SKM-1 treated with dmso at 0.1 percent for 144 hours (cell line): ENCODE results near the gene SHOX.
"Not testable (repeated sequence)": the region's sequence is repeated elsewhere in the genome, so short reads cannot be mapped to it uniquely, and the experiment has no call there.

Experiments used
- DNase-seq: peaks from one replicate; lab custom pipeline; 2025; ENCODE audit not compliant: unreplicated experiment; lab: John Stamatoyannopoulos, UW

Gene SHOX

GRCh38 chrX:621705-622503 is 8.7 kb upstream of the SHOX start:
- no peak for DNase-seq

GRCh38 chrX:622802-623201 is 7.8 kb upstream of the SHOX start:
- DNase-seq: not testable (repeated sequence)

- peak; percentile 3 for DNase-seq
These were observed 7.4 kb upstream of the SHOX start for GRCh38 chrX:623268-623598.

- DNase-seq: no peak
These were observed 6.8 kb upstream of the SHOX start for GRCh38 chrX:623599-624315.

- no peak for DNase-seq
These were observed 5.4 kb upstream of the SHOX start for GRCh38 chrX:625137-625691.

- not testable (repeated sequence) for DNase-seq
These were observed 4.5 kb upstream of the SHOX start for GRCh38 chrX:626047-626446.

DNA sequence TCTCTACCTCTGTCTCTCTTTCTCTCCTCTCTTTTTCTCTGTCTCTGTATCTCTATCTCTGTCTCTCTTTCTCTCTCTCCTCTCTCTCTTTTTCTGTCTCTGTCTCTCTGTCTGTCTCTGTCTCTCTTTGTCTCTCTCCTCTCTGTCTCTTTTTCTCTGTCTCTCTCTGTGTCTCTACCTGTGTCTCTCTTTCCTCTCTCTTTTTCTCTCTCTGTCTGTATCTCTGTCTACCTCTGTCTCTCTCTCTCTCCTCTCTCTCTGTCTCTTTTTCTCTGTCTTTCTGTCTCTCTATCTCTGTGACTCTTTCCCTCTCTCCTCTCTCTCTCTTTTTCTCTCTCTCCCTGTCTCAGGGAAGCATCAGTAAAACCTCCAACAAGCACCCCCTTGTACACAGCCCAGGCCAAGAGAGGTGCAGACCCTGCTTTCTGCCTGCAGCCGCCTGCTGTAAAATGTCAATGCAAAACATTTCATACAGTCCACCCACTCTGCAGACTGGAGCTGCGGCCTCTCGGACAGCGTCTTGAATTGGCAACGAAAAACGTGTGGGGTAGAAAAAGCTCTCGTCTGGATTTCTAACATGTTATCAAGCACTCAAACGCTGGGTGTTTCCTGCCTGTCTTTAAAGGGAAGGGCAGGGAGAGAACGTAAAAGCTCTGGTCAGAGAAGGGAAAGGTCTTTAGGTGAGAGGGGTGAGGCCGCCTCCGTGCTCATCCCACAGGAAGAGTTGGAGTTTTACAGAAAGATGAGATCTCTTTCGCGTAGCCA is 3.7 kb upstream of the SHOX start:
- no peak for DNase-seq

GRCh38 chrX:627510-627981 is 3.0 kb upstream of the SHOX start:
- DNase-seq: no peak

GRCh38 chrX:627995-628394 is 2.6 kb upstream of the SHOX start:
- no peak for DNase-seq

DNA sequence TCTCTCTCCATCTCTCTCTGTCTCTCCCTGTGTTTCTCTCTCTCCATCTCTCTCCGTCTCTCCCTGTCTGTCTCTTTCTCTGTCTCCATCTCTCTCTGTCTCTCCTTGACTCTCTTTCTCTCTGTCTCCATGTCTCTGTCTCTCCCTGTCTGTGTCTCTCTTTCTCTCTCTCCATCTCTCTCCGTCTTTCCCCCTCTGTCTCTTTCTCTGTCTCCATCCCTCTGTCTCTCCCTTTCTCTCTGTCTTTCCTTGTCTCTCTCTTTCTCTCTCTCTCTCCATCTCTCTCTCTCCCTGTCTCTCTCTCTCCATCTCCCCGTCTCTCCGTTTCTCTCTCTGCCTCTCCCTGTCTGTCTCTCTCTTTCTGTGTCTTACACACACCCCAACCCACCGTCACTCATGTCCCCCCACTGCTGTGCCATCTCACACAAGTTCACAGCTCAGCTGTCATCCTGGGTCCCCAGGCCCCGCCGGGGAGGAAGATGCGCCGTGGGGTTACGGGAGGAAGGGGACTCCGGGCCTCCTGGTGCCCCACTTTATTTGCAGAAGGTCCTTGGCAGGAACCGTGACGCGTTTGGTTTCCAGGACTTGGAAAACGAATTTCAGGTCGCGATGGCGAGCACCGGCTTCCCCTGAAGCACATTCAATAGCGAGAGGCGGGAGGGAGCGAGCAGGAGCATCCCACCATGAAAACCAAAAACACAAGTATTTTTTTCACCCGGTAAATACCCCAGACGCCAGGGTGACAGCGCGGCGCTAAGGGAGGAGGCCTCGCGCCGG is 1.2 kb upstream of the SHOX start:
- DNase-seq: no peak

GRCh38 chrX:630007-630611 is 482 bp upstream of the SHOX start:
- DNase-seq: no peak

DNA sequence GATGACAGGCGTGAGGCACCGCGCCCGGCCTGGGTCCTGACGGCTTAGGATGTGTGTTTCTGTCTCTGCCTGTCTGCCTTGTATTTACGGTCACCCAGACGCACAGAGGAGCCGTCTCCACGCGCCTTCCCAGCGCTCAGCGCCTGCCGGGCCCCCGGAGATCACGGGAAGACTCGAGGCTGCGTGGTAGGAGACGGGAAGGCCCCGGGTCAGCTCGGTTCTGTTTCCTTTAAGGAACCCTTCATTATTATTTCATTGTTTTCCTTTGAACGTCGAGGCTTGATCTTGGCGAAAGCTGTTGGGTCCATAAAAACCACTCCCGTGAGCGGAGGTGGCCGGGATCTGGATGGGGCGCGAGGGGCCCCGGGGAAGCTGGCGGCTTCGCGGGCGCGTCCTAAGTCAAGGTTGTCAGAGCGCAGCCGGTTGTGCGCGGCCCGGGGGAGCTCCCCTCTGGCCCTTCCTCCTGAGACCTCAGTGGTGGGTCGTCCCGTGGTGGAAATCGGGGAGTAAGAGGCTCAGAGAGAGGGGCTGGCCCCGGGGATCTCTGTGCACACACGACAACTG is 1.3 kb downstream of the SHOX start:
- DNase-seq: no peak

DNA sequence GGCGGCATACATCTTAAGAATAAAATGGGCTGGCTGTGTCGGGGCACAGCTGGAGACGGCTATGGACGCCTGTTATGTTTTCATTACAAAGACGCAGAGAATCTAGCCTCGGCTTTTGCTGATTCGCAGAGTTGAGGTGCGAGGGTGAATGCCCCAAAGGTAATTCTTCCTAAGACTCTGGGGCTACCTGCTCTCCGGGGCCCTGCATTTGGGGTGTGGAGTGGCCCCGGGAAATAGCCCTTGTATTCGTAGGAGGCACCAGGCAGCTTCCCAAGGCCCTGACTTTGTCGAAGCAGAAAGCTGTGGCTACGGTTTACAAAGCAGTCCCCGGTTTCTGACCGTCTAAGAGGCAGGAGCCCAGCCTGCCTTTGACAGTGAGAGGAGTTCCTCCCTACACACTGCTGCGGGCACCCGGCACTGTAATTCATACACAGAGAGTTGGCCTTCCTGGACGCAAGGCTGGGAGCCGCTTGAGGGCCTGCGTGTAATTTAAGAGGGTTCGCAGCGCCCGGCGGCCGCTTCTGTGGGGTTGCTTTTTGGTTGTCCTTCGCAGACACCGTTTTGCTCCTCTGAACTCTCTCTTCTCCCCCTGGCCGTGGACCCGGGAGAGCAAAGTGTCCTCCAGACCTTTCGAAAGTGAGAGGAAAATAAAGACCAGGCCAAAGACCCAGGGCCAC is 1.9 kb downstream of the SHOX start:
- DNase-seq: no peak

DNA sequence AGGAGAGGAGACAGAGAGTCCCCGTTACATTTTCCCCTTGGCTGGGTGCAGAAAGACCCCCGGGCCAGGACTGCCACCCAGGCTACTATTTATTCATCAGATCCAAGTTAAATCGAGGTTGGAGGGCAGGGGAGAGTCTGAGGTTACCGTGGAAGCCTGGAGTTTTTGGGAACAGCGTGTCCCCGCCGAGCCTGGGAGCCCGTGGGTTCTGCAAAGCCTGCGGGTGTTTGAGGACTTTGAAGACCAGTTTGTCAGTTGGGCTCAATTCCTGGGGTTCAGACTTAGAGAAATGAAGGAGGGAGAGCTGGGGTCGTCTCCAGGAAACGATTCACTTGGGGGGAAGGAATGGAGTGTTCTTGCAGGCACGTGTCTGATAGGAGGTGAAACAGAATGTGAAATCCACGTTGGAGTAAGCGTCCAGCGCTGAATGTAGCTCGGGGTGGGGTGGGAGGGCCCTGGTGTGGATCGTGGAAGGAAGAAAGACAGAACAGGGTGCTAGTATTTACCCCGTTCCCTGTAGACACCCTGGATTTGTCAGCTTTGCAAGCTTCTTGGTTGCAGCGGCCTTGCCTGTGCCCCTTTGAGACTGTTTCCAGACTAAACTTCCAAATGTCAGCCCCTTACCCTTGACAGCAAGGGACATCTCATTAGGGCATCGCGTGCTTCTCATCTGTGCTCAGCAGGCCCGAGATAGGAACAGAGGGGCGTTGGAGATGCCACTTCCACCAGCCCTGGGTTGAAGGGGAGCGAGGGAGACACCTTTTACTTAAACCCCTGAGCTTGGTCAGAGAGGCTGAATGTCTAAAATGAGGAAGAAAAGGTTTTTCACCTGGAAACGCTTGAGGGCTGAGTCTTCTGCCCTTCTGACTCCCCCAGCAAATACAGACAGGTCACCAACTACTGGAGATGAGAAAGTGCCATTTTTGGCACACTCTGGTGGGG is 2.7 kb downstream of the SHOX start:
- no peak for DNase-seq

DNA sequence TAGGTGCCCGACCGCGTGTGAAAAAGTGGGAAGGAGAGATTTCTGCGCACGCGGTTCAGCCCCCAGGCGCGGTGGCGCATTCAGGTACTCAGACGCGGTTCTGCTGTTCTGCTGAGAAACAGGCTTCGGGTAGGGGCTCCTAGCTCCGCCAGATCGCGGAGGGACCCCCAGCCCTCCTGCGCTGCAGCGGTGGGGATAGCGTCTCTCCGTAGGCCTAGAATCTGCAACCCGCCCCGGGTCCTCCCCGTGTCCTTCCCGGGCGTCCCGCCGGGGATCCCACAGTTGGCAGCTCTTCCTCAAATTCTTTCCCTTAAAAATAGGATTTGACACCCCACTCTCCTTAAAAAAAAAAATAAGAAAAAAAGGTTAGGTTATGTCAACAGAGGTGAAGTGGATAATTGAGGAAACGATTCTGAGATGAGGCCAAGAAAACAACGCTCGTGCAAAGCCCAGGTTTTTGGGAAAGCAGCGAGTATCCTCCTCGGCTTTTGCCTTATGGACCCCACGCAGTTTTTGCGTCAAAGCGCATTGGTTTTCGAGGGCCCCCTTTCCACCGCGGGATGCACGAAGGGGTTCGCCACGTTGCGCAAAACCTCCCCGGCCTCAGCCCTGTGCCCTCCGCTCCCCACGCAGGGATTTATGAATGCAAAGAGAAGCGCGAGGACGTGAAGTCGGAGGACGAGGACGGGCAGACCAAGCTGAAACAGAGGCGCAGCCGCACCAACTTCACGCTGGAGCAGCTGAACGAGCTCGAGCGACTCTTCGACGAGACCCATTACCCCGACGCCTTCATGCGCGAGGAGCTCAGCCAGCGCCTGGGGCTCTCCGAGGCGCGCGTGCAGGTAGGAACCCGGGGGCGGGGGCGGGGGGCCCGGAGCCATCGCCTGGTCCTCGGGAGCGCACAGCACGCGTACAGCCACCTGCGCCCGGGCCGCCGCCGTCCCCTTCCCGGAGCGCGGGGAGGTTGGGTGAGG is 3.7 kb downstream of the SHOX start:
- DNase-seq: no peak

- DNase-seq: no peak
These were observed 5.0 kb downstream of the SHOX start for GRCh38 chrX:635428-636090.
